Neural cell (in vitro differentiated cells): ENCODE measurements around the gene MAML3. TPM values are rescaled to one million over a fixed set of nuclear protein-coding genes. Genes with fewer than 3 reads are reported as not detected.

Source experiments
- H2AFZ ChIP-seq: fragments of 200-600, 300-800 bp; sonication (generic), shearing (Covaris generic); 2 replicates; pipeline ENCODE4 v1.6.0; 2014; ENCODE audit warnings: low read depth, mild to moderate bottlenecking, antibody characterized with exemption, low read length, moderate library complexity
- H3F3A ChIP-seq: fragments of 200-600 bp; shearing (Covaris generic); 2 replicates; pipeline ENCODE4 v1.6.1; 2016; ENCODE audit warnings: mild to moderate bottlenecking, moderate library complexity, mixed read lengths, antibody characterized with exemption, low read length; ENCODE audit not compliant: insufficient read depth, poor library complexity, severe bottlenecking
- H3K27ac ChIP-seq: fragments of 200-600, 300-800 bp; sonication (generic), shearing (Covaris generic); 2 replicates; pipeline ENCODE4 v1.5.1; 2014; ENCODE audit warnings: mild to moderate bottlenecking, low read length, moderate library complexity
- H3K27me3 ChIP-seq: fragments of 300-800, 200-600 bp; sonication (generic), shearing (Covaris generic); 2 replicates; pipeline ENCODE4 v1.6.0; 2014; ENCODE audit warnings: mild to moderate bottlenecking, low read depth, low read length, moderate library complexity; ENCODE audit not compliant: insufficient read depth
- H3K36me3 ChIP-seq: fragments of 300-800, 200-600 bp; sonication (generic), shearing (Covaris generic); 2 replicates; pipeline ENCODE4 v1.5.1; 2014; ENCODE audit warnings: mild to moderate bottlenecking, antibody characterized with exemption, low read length, moderate library complexity; ENCODE audit not compliant: insufficient read depth
- H3K4me2 ChIP-seq: fragments of 300-800, 200-600 bp; sonication (generic), shearing (Covaris generic); 2 replicates; pipeline ENCODE4 v1.6.0; 2014; ENCODE audit warnings: mild to moderate bottlenecking, low read length
- H3K4me3 ChIP-seq: fragments of 300-800, 200-600 bp; sonication (generic), shearing (Covaris generic); 2 replicates; pipeline ENCODE4 v1.5.1; 2014; ENCODE audit warnings: mild to moderate bottlenecking, low read length, moderate library complexity
- H3K79me2 ChIP-seq: fragments of 200-600 bp; shearing (Covaris generic); replicated peaks from 2 replicates; pipeline ENCODE4 v1.6.0; 2014; ENCODE audit warnings: mild to moderate bottlenecking, low read length, moderate library complexity; ENCODE audit not compliant: insufficient read depth
- H3K9ac ChIP-seq: fragments of 300-800, 200-600 bp; sonication (generic), shearing (Covaris generic); 2 replicates; pipeline ENCODE4 v1.6.1; 2016; ENCODE audit warnings: mild to moderate bottlenecking, low read length, mixed read lengths
- H3K9me2 ChIP-seq: fragments of 200-600 bp; shearing (Covaris generic); 2 replicates; pipeline ENCODE4 v1.6.1; 2016; ENCODE audit warnings: mild to moderate bottlenecking, low read length, mixed read lengths; ENCODE audit not compliant: insufficient read depth
- H3K9me3 ChIP-seq: fragments of 200-600, 300-800 bp; sonication (generic), shearing (Covaris generic); 2 replicates; pipeline ENCODE4 v1.6.1; 2016; ENCODE audit warnings: mild to moderate bottlenecking, mixed run types, low read length, moderate library complexity, mixed read lengths
- H4K20me1 ChIP-seq: fragments of 200-600 bp; shearing (Covaris generic); 2 replicates; pipeline ENCODE4 v1.6.1; 2016; ENCODE audit warnings: mild to moderate bottlenecking, mixed run types; ENCODE audit not compliant: insufficient read depth
- EP300 ChIP-seq: fragments of 450-650 bp; conservative IDR thresholded peaks from 2 replicates; pipeline ENCODE4 v1.6.1; 2014; ENCODE audit warnings: antibody characterized with exemption, mild to moderate bottlenecking, moderate library complexity; ENCODE audit not compliant: poor library complexity, severe bottlenecking
- EZH2 ChIP-seq: fragments of 200-600, 300-800 bp; shearing (Covaris generic), sonication (generic); IDR thresholded peaks from 2 replicates; pipeline ENCODE4 v1.6.1; 2014; ENCODE audit warnings: antibody characterized with exemption, low read length, borderline replicate concordance, mild to moderate bottlenecking; ENCODE audit not compliant: insufficient read depth, poor library complexity, severe bottlenecking
- MXI1 ChIP-seq: fragments of 450-650 bp; conservative IDR thresholded peaks from 2 replicates; pipeline ENCODE4 v1.6.1; 2014; ENCODE audit warnings: antibody characterized with exemption, mild to moderate bottlenecking; ENCODE audit not compliant: poor library complexity, severe bottlenecking
- POLR2AphosphoS5 ChIP-seq: IDR thresholded peaks from 2 replicates; pipeline ENCODE4 v1.6.1; 2012
- RAD21 ChIP-seq: fragments of 450-650 bp; conservative IDR thresholded peaks from 2 replicates; pipeline ENCODE4 v1.6.1; 2014; ENCODE audit warnings: antibody characterized with exemption, mild to moderate bottlenecking, moderate library complexity
- SMC3 ChIP-seq: fragments of 450-650 bp; conservative IDR thresholded peaks from 2 replicates; pipeline ENCODE4 v1.6.1; 2014; ENCODE audit warnings: antibody characterized with exemption, mild to moderate bottlenecking, moderate library complexity; ENCODE audit not compliant: poor library complexity
- TAF1 ChIP-seq: IDR thresholded peaks from 2 replicates; pipeline ENCODE4 v1.6.1; 2012; ENCODE audit warnings: low read depth
- polyA plus RNA-seq: library from polyadenylated mRNA; depleted of rRNA; stranded (reverse); fragments of >200 nt; gene quantifications from 2 replicates; pipeline ENCODE4 v1.2.3, GENCODE V29; 2014
- TF ChIP-seq, protein P1 (sequence below): fragments of 450-650 bp; IDR thresholded peaks from 2 replicates; pipeline ENCODE4 v1.5.1; 2014; ENCODE audit warnings: antibody characterized with exemption, mild to moderate bottlenecking, moderate library complexity; ENCODE audit not compliant: poor library complexity, severe bottlenecking
- TF ChIP-seq, protein P2 (sequence below): IDR thresholded peaks from 2 replicates; pipeline ENCODE4 v1.6.1; 2012; ENCODE audit warnings: borderline replicate concordance

Gene MAML3
- polyA plus RNA-seq, 1 donor from 2014 or later, result 10.2 TPM

DNA sequence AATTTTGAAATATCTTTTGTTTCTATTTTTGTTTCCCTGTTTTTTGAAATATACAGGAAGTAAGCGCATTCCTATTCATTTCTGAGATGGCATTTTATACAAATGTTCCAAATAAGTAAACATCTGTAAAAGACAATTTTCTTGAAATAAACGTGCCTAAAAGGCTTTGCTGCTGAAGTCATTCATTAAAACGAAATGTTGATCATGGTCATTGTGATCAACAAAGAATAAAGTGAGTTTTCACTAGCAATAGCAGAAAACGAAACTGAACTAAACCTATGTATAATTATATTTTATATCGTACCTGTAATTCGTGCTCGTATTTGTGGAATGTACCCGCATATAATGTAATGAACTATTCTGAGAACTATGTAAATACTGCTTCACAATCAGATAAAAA is 267.2 kb downstream of the MAML3 start:
- no peaks in the 10 kb centered on the region for H3K9me3 ChIP-seq
- no peaks in the 10 kb centered on the region for H4K20me1 ChIP-seq
- H3K27me3 ChIP-seq, result no peaks in the 10 kb centered on the region
- no peaks in the 10 kb centered on the region for H3F3A ChIP-seq
- no peaks in the 10 kb centered on the region for H3K36me3 ChIP-seq
- H3K4me3 ChIP-seq, result no peak overlapping the region
- no peak overlapping the region for H3K9ac ChIP-seq
- no peaks in the 10 kb centered on the region for H3K79me2 ChIP-seq
- no peak overlapping the region for H3K4me2 ChIP-seq
- H3K27ac ChIP-seq, result no peak overlapping the region
- TF ChIP-seq EZH2 (no peak), RAD21 (no peak), SMC3 (no peak), POLR2AphosphoS5 (no peak), EP300 (no peak), MXI1 (no peak), TAF1 (no peak)
- TF ChIP-seq, protein P1, sequence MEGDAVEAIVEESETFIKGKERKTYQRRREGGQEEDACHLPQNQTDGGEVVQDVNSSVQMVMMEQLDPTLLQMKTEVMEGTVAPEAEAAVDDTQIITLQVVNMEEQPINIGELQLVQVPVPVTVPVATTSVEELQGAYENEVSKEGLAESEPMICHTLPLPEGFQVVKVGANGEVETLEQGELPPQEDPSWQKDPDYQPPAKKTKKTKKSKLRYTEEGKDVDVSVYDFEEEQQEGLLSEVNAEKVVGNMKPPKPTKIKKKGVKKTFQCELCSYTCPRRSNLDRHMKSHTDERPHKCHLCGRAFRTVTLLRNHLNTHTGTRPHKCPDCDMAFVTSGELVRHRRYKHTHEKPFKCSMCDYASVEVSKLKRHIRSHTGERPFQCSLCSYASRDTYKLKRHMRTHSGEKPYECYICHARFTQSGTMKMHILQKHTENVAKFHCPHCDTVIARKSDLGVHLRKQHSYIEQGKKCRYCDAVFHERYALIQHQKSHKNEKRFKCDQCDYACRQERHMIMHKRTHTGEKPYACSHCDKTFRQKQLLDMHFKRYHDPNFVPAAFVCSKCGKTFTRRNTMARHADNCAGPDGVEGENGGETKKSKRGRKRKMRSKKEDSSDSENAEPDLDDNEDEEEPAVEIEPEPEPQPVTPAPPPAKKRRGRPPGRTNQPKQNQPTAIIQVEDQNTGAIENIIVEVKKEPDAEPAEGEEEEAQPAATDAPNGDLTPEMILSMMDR, result no peak
- TF ChIP-seq, protein P2, sequence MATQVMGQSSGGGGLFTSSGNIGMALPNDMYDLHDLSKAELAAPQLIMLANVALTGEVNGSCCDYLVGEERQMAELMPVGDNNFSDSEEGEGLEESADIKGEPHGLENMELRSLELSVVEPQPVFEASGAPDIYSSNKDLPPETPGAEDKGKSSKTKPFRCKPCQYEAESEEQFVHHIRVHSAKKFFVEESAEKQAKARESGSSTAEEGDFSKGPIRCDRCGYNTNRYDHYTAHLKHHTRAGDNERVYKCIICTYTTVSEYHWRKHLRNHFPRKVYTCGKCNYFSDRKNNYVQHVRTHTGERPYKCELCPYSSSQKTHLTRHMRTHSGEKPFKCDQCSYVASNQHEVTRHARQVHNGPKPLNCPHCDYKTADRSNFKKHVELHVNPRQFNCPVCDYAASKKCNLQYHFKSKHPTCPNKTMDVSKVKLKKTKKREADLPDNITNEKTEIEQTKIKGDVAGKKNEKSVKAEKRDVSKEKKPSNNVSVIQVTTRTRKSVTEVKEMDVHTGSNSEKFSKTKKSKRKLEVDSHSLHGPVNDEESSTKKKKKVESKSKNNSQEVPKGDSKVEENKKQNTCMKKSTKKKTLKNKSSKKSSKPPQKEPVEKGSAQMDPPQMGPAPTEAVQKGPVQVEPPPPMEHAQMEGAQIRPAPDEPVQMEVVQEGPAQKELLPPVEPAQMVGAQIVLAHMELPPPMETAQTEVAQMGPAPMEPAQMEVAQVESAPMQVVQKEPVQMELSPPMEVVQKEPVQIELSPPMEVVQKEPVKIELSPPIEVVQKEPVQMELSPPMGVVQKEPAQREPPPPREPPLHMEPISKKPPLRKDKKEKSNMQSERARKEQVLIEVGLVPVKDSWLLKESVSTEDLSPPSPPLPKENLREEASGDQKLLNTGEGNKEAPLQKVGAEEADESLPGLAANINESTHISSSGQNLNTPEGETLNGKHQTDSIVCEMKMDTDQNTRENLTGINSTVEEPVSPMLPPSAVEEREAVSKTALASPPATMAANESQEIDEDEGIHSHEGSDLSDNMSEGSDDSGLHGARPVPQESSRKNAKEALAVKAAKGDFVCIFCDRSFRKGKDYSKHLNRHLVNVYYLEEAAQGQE, result no peak
- H3K9me2 ChIP-seq, result no peaks in the 10 kb centered on the region
- H2AFZ ChIP-seq, result no peak overlapping the region

DNA sequence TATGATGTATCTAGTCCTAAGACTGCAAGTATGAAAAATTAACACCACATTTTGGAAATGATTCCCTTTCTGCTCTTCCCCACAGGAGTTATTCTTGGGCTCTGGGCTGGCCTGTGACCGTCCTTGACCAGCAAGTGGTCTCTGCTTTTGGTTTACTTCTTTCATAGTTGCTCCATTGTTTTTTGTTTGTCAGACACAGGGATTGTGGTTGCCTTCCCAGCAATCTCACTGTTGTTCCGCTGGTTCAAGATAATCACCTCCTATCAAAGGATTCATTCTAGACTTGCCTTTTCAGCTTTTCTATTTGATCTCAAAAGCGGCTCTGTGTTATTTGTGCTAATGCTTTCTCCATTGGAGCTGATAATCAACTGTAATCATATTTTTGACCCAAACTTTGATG is 269.5 kb downstream of the MAML3 start:
- Histone ChIP-seq H3F3A (no peaks in the 10 kb centered on the region), H3K36me3 (no peaks in the 10 kb centered on the region), H4K20me1 (no peaks in the 10 kb centered on the region), H3K27me3 (no peaks in the 10 kb centered on the region), H3K9me2 (no peaks in the 10 kb centered on the region), H3K9ac (no peak overlapping the region), H3K9me3 (no peaks in the 10 kb centered on the region), H3K79me2 (no peaks in the 10 kb centered on the region), H3K4me3 (no peak overlapping the region), H3K27ac (no peak overlapping the region), H3K4me2 (no peak overlapping the region), H2AFZ (no peak overlapping the region)
- TF ChIP-seq, protein P2, result no peak
- no peak for TF ChIP-seq RAD21
- TF ChIP-seq SMC3, result no peak
- TF ChIP-seq MXI1, result no peak
- TF ChIP-seq, protein P1, result no peak
- no peak for TF ChIP-seq EP300
- no peak for TF ChIP-seq POLR2AphosphoS5
- no peak for TF ChIP-seq EZH2
- TF ChIP-seq TAF1, result no peak
